ENCODE results near the gene GDI2. TPM values are rescaled to one million over a fixed set of nuclear protein-coding genes. Genes with fewer than 3 reads are reported as not detected.

The GDI2 gene
- total and polyA plus RNA-seq, 2 of the 13 experiments (the other 11 are each of a cell fraction or from before 2014, with no cell fraction given) = 153 to 477 TPM

GRCh38 chr10:5818894-5819293 is 5.7 kb upstream of the GDI2 start (continued):
- TF ChIP-seq ARID2 (CRISPR knock-in tag; IDR thresholded peaks at IDR 0.05; ENCODE audit: borderline replicate concordance) (no peak), ZNF318 (CRISPR knock-in tag; IDR thresholded peaks at IDR 0.05) (no peak), ZNF629 (CRISPR knock-in tag; conservative IDR thresholded peaks at IDR 0.05) (no peak), ZMYM4 (CRISPR knock-in tag; IDR thresholded peaks at IDR 0.05) (no peak), SRF (IDR thresholded peaks at IDR 0.05; ENCODE audit: low read depth, low read length) (no peak), CBX5 (CRISPR knock-in tag; IDR thresholded peaks at IDR 0.05; ENCODE audit: borderline replicate concordance) (no peak), MAX (IDR thresholded peaks at IDR 0.05) (no peak)
